KBM-7 (cell line): ENCODE measurements around the gene EYA3.

Source experiments
- DNase-seq: peaks from one replicate; pipeline ENCODE4 v3.0.0-alpha.2; 2015
- in situ Hi-C: fragments of 300-500 bp; cut with MboI; formaldehyde crosslinking; loops from 2 replicates; pipeline ENCODE4 v1.14.3; 2020; ENCODE audit warnings: low sequenced_read_pairs, low pct_unique_long_range_greater_than_20kb, mixed read lengths

EYA3 gene

GRCh38 chr1:27990920-27991537 is 97.4 kb downstream of the EYA3 start:
- DNase-seq = no peak
- in situ Hi-C loops = loop anchor here (25.0 kb wide), 1 partner anchor 129 kb away; the partner anchor contains the start of gene THEMIS2

DNA sequence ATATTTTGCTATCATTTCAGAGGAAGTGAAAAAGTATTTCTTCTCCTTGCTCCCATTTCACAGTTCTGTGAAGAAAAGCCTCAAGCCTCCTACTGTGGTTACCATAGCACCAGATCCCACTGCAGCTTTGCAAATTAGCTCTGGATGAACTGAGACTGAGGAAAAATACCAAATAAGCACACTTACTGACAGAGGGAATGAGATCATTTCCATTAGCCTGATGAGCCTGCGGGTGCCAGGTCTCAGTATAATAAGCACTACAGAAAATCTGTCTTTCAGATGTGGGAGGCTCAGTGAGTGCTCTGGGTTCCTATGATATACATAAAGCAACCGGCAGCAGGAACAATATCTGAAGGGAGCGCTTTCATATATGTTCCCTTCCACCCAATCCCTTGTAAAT is 107.3 kb downstream of the EYA3 start:
- no peak for DNase-seq
- in situ Hi-C loops = loop anchor here (25.0 kb wide), 1 partner anchor 119 kb away; the partner anchor contains the start of gene THEMIS2

DNA sequence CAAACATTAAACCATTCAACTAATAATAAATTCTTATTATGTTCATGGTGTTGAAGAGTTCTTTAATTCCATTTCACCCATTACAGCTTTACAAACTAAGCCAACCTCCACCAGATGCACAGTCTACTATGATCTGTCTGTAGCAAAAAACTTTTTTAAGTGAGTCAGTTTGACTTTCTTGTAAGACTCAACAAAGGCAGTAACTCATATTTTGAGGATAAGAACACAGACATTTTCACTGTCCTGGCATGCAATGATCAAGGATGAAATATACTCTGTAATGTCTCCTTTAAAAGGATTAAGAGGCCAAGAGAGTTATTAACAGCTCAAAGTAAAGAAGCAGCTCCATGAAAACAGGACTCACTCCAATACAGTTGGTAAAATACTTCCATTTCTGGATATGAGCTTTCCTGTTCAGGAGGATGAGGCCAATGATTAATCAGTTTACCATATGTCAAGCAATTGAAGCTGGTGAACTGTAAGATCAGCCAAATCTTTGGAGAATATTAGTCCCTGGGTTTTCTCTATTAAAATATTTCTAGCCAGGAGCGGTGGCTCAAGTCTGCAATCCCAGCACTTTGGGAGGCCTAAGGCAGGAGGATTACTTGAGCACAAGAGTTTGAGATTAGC is 108.1 kb downstream of the EYA3 start:
- in situ Hi-C loops = loop anchor here (25.0 kb wide), 1 partner anchor 118 kb away; the partner anchor contains the start of gene THEMIS2
- DNase-seq = no peak

DNA sequence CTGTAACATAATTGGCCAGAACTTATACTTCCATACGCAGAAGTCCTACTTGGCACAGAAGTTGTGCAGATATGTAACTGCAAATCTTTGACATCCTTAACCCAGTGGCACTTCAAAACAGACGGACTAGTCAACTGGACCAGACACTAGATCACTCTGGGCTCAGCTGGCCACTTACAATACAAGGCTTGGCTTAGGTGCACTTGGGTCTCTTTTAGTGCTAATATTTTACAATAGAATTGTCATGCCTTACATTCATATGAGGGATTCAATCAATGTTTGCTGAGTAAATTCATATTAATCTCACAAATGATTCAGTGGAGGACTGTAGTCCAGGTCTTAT is 108.6 kb downstream of the EYA3 start:
- DNase-seq = no peak
- in situ Hi-C loops = loop anchor here (25.0 kb wide), 1 partner anchor 118 kb away; the partner anchor contains the start of gene THEMIS2

- in situ Hi-C loops = loop anchor here (25.0 kb wide), 1 partner anchor 117 kb away; the partner anchor contains the start of gene THEMIS2
- DNase-seq = peak; percentile 65
Measured at GRCh38 chr1:27979151-27979858, 109.1 kb downstream of the EYA3 start.

DNA sequence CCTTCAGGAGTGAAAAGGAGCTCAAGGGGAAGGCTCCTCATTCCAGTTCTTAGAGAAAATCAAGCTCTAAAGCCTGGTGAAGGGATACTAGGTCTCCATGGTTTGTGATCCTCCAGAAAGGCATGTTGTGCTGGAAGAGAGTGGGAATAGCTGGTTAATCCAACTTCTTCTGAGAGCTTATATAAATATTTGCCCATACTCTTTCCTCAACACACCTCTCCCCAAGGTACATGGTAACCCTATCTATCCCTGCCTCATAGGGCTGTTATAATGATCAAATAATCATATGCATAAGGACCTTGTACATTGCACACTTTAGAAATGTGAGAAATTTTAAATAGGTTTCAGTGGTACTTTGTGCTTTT is 114.0 kb downstream of the EYA3 start:
- in situ Hi-C loops = no loop called here
- no peak for DNase-seq

DNA sequence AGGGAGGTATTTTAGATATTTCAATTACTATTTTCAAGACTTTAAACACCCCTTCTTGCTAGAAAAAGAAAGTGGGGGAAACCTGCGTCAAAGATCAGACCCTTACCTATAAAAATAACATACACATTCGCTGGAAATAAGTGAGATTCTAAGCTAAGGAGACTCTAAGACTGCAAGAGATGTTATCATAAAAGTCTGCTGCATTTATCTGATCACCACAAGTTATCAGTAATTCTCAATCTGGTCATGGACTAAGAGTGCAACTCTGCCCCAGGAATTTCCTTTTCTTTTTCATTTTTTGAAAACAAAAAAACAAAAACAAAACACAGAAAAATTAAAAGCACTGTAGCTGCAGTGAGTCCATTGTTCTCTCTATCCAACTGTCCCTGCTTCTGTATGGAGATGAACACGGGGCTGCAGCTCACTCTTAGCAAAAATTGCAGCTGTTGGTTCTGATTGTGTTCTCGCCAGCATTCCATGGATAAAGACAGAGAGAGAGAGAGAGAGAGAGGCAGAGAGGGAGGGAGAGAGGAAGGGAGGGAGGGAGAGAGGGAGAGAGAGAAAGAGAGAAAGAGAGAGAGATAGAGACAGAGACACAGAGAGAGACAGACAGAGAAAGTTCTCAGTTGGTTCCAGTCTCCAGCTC is 114.5 kb downstream of the EYA3 start:
- DNase-seq = no peak
- in situ Hi-C loops = no loop called here

DNA sequence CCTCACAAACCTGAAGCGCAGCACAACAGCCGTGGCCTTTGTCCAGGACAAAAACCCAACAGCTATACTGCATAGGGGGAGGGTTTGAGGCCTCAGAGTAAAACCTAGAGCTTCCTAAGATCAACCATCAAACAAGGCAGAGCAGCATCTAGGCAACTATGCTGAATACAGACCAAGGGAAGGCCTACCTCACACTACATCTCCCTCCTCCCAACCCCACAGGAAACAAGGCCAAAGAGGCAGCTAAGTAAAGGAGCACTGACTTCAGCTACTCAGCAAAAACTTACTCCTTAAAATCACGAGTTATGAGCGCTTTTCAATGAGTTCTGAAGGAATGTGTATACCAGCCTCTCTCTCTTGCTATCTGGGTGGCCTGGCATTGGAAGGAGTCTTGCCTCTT is 116.3 kb downstream of the EYA3 start:
- in situ Hi-C loops = no loop called here
- no peak for DNase-seq

DNA sequence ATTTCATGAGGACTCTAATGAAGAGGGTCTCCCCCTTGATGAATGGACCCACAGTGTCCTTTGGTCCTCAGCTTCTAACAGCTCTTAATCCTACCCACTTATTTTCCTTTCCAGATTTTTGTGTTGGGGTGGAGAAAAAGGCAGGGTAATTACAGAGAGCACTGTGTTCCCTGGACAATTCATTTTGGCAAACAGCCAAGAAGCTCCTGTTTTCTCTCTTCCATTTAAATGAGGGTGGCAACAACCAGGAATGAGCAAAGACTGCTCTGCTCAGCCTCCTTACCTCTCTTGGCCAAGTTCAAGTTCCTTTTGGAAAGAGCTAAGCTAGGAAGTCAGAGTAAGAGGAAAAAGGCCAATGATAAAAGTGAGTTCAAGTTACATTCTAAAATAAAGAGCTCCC is 116.7 kb downstream of the EYA3 start:
- no peak for DNase-seq
- in situ Hi-C loops = no loop called here

DNA sequence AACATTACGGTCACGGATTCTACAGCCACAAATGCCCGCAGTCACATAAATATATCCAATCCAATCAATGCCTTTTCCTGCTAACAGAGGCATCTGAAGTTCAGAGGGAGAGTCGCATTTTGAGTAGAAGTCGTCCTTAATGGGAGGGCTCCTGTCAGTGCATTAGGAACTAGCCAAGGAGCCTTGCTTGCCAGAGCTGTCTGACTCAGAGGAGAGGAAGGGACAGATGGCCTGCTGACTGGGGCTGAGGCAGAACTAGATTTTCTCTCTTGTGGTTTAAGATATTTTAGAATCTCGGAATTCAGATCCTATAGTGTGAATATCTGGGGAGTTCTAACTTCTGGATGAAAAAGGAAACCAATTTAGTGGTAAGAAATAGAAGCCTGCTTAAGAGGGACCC is 118.0 kb downstream of the EYA3 start:
- no peak for DNase-seq
- in situ Hi-C loops = no loop called here

DNA sequence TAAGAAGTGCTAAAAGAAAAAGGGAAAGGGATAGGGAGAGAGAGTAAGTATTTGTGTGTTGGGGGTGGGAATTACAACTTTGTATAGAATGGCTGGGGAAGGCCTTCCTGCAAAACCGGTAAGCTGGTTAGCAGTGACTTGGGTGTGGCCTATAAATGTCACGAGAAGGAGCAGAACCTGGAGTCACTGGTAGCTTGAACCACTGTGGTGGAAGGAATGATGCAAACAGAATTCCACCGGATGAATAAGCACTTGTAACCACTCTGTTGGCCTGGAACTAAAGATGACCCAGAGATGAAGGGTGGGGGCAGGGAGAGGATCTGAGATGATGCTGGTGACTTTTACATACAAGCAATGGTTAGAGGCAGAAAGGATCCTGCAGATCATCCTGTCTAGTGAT is 119.7 kb downstream of the EYA3 start:
- in situ Hi-C loops = no loop called here
- DNase-seq = no peak

DNA sequence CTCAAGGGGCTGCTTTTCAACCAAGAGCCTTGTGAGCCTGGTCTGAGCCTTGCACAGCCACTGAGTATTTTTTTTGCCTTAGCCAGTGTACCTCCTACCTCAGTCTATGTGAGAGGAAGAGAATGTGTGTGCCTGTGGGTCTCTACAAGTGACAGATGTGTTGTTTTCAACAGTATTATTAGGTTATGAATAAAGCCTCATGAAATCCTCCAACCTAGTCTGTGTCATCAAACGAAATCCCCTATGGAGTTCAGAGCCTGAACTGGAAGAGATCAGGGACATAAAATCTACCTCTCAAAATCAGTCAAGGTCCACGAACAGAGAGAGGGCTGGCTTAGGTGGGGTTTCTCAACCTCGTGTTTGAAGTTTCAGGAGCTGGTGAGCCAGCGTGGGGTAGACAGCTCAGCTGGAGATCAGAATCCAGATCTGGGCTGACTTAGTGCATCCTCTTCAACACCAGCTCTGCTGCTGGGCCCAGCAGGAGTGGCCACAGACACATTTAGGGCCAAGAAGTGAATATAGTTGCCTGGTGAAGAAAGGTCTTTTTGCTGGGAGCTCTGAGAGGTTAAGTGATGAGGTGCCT is 120.4 kb downstream of the EYA3 start:
- in situ Hi-C loops = no loop called here
- DNase-seq = no peak

DNA sequence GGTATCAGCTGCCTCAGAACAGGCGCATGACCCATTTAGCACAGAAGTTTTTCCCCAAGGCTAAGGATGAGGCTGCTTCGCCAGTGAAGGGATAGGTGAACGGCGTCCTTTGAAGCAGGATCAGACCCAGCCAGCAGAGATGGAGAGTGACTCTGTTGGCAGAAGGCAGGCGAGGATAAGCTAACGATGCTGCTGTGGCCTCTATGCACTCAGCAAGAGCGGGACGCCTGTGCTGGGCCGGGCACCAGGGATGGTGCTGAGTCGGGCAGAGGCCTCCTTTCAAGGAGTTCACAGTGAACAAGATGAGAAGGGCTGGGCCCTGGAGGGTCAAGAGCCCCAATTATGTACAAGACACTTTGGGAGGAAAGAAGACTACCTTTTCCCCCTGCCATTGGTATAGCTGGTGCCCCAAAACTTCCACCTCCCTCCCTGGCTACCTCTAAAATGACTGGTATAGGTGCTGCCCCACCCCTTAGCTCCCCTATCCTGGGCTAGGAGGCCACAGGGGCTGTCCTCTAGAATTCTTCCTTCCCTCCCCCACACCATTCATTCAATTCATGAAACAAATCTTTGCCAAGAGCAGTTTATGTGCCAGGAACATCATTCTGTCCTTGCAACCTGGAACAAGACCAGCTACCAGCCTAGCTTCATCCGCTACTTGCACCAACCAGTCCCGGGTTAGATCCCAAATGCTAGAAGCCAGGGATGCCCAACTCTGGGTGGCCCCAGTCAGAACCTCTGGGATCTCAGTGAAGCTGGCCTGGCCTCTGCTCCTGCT is 121.1 kb downstream of the EYA3 start:
- in situ Hi-C loops = no loop called here
- DNase-seq = no peak

DNA sequence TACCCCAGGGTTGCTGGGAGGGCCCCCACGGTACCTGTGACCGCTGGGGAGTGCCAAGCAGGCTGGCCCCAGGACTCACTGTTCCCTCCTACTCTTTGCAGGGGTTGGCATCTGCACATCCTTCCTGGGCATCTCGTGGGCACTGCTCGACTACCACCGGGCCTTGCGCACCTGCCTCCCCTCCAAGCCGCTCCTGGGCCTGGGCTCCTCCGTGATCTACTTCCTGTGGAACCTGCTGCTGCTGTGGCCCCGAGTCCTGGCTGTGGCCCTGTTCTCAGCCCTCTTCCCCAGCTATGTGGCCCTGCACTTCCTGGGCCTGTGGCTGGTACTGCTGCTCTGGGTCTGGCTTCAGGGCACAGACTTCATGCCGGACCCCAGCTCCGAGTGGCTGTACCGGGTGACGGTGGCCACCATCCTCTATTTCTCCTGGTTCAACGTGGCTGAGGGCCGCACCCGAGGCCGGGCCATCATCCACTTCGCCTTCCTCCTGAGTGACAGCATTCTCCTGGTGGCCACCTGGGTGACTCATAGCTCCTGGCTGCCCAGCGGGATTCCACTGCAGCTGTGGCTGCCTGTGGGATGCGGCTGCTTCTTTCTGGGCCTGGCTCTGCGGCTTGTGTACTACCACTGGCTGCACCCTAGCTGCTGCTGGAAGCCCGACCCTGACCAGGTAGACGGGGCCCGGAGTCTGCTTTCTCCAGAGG is 121.9 kb downstream of the EYA3 start:
- in situ Hi-C loops = no loop called here
- no peak for DNase-seq

DNA sequence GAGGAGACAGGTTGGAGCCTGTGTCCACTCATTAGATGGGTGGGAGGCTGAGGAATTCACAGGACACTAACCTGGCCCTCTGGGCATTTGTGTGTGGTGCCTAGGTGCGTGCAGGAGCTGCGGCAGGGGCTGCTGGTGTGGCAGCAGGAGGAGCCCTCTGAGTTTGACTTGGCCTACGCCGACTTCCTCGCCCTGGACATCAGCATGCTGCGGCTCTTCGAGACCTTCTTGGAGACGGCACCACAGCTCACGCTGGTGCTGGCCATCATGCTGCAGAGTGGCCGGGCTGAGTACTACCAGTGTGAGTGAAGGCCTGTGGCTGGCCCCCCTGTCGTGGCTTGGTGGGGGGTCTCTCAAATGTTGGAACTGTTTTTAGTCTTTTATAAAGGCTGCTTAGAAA is 125.0 kb downstream of the EYA3 start:
- in situ Hi-C loops = no loop called here
- DNase-seq = no peak

GRCh38 chr1:27961646-27962221 is 126.7 kb downstream of the EYA3 start:
- DNase-seq = no peak
- in situ Hi-C loops = no loop called here

DNA sequence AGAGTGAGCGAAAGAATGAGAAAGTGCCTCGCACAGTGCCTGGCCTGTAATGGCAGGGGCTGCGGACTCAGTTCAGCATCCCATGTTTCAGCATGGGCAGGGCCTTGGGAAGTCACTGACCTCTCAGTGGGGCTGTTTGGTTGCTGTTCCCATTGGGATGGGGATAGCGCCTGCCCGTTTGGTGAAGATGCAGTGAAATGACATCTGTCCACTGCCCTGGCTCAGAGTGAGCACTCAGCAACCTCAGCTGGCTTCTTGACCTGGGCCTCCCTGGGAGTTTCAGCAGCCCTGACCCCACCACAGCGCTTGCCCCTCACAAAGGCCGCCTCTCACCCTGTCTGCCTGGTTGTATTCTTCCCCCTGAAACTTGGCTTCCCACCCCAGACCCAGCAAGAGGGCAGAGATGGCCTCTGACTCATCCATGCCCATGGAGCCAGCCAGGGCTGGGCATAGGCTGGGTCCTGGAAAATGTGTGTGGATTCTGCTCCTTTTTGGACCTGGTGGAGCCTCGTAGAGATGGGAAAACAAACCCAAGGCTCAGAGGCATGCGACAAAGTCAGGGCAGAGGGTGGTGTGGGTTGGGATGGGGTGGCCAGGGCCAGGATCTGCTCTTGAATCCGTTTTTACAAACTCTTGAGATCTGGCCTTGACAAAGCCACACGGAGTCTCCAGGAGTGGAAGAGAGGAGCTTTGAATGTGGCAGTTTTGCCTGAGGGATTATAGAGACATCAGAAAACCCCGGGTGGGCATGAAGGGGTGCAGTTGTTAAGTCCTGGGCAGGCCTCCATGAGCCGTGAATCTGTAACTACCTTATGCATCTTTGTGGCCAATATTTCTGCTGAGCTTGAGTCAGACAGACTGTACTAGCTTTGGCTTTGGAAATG is 127.4 kb downstream of the EYA3 start:
- in situ Hi-C loops = no loop called here
- no peak for DNase-seq
